Mammary epithelial cell (primary cell): Measurements from ENCODE around the gene ZNF444.

Source experiments
- CTCF ChIP-seq, 2 donors: IDR thresholded peaks in 1 of 2; conservative IDR thresholded peaks in 1 of 2; 2 replicates each; pipeline ENCODE4 v1.5.1; 2011 to 2012; ENCODE audit warnings: inconsistent platforms in 2 of 2, low read length in 2 of 2, mild to moderate bottlenecking in 2 of 2, control low read depth in 1 of 2, low read depth in 1 of 2; ENCODE audit not compliant: insufficient read depth in 1 of 2; ENCODE audit errors: extremely low read depth in 1 of 2
- EZH2 ChIP-seq: IDR thresholded peaks from 2 replicates; pipeline ENCODE4 v1.6.1; 2012; ENCODE audit warnings: low read length, inconsistent platforms, borderline replicate concordance

DNA sequence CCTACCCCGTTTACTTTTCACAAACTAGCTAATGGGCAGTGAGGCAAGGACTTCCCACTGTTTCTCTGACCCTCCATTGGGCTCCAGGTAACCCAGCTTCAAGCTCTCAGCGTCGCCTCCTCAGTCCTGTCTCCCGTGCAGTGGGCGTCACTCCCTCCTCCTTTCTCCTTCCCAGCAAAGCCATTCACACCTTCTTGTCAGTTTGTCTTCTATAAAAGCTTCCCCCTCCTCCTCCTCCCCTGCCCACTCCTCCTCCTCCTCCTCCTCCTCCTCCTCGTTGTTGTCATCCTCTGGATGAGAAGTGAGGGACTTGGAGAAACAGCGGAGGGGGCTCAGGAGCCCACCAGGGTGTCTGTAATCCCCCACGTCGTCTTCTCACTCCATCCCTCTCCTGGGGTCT, 33.0 kb downstream of the ZNF444 start:
- TF ChIP-seq CTCF (conservative IDR thresholded peaks at IDR 0.05 in 1 of 2, IDR thresholded peaks at IDR 0.05 in 1 of 2; ENCODE audit: extremely low read depth in 1 of 2, insufficient read depth in 1 of 2, low read depth in 1 of 2, low read length in 2 of 2), result no peak
- no peak for TF ChIP-seq EZH2
